Naive thymus-derived CD4-positive, alpha-beta T cell (primary cell): Measurements from ENCODE around the gene DRG1. TPM values are rescaled to one million over a fixed set of nuclear protein-coding genes. Genes with fewer than 3 reads are reported as not detected.

Experiments
- polyA plus RNA-seq, 2 donors: library from polyadenylated mRNA; unstranded; fragments of 300-500 nt; fragmentation: Illumina TruSeq; gene quantifications; one replicate each; pipeline ENCODE4 v1.2.3, GENCODE V29; 2021
- total RNA-seq, 6 experiments: library from RNA in 5 of 6; stranded (reverse) in 5 of 6; gene quantifications; 1 replicate in 5 of 6; 2 replicates in 1 of 6; pipeline ENCODE4 v1.2.3 and lab custom pipeline; 2021 to 2026

Gene DRG1
- total and polyA plus RNA-seq, 7 experiments from 2014 or later, result 53.3 to 109 (median 84.4) TPM

Other genes with a start within 250 kb of the DRG1 start
- 10 to 100 TPM; 10.6 to 28.5 (median 23.5) TPM for gene RNF185, start 239.4 kb upstream of the DRG1 start, total RNA-seq
- 10 to 100 TPM; 18.1 to 27.2 TPM for gene RNF185, start 239.4 kb upstream of the DRG1 start, polyA plus RNA-seq
- 10 to 100 TPM; 18.3 to 49.9 (median 28.8) TPM for gene LIMK2, start 187.3 kb upstream of the DRG1 start, total RNA-seq
- gene LIMK2, start 187.3 kb upstream of the DRG1 start, polyA plus RNA-seq, result 10 to 100 TPM; 13.1 to 25.3 TPM
- gene PIK3IP1, start 107.1 kb upstream of the DRG1 start, total RNA-seq, result 100 to 1,000 TPM in 4 of 5 experiments, 10 to 100 TPM in 1; 72.8 to 638 (median 594) TPM
- gene PIK3IP1, start 107.1 kb upstream of the DRG1 start, polyA plus RNA-seq, result 100 to 1,000 TPM; 606 to 941 TPM
- gene PATZ1, start 53.3 kb upstream of the DRG1 start, total RNA-seq, result 10 to 100 TPM; 35.9 to 61.3 (median 55.2) TPM
- 10 to 100 TPM; 15.1 to 26.0 TPM for gene PATZ1, start 53.3 kb upstream of the DRG1 start, polyA plus RNA-seq
- gene EIF4ENIF1, start 90.2 kb downstream of the DRG1 start, total RNA-seq, result 10 to 100 TPM; 26.3 to 46.5 (median 36.8) TPM
- 10 to 100 TPM; 12.8 to 19.5 TPM for gene EIF4ENIF1, start 90.2 kb downstream of the DRG1 start, polyA plus RNA-seq
- gene SFI1, start 96.9 kb downstream of the DRG1 start, total RNA-seq, result 100 to 1,000 TPM; 196 to 359 (median 343) TPM
- gene SFI1, start 96.9 kb downstream of the DRG1 start, polyA plus RNA-seq, result 10 to 100 TPM; 25.9 to 69.5 TPM